Neural cell (in vitro differentiated cells): ENCODE data around the gene SUPT3H. TPM values are rescaled to one million over a fixed set of nuclear protein-coding genes. Genes with fewer than 3 reads are reported as not detected.

Experiments used
- H2AFZ ChIP-seq: fragments of 200-600, 300-800 bp; sonication (generic), shearing (Covaris generic); 2 replicates; pipeline ENCODE4 v1.6.0; 2014; ENCODE audit warnings: low read depth, mild to moderate bottlenecking, antibody characterized with exemption, low read length, moderate library complexity
- H3F3A ChIP-seq: fragments of 200-600 bp; shearing (Covaris generic); 2 replicates; pipeline ENCODE4 v1.6.1; 2016; ENCODE audit warnings: mild to moderate bottlenecking, moderate library complexity, mixed read lengths, antibody characterized with exemption, low read length; ENCODE audit not compliant: insufficient read depth, poor library complexity, severe bottlenecking
- H3K27ac ChIP-seq: fragments of 200-600, 300-800 bp; sonication (generic), shearing (Covaris generic); 2 replicates; pipeline ENCODE4 v1.5.1; 2014; ENCODE audit warnings: mild to moderate bottlenecking, low read length, moderate library complexity
- H3K27me3 ChIP-seq: fragments of 300-800, 200-600 bp; sonication (generic), shearing (Covaris generic); 2 replicates; pipeline ENCODE4 v1.6.0; 2014; ENCODE audit warnings: mild to moderate bottlenecking, low read depth, low read length, moderate library complexity; ENCODE audit not compliant: insufficient read depth
- H3K36me3 ChIP-seq: fragments of 300-800, 200-600 bp; sonication (generic), shearing (Covaris generic); 2 replicates; pipeline ENCODE4 v1.5.1; 2014; ENCODE audit warnings: mild to moderate bottlenecking, antibody characterized with exemption, low read length, moderate library complexity; ENCODE audit not compliant: insufficient read depth
- H3K4me2 ChIP-seq: fragments of 300-800, 200-600 bp; sonication (generic), shearing (Covaris generic); 2 replicates; pipeline ENCODE4 v1.6.0; 2014; ENCODE audit warnings: mild to moderate bottlenecking, low read length
- H3K4me3 ChIP-seq: fragments of 300-800, 200-600 bp; sonication (generic), shearing (Covaris generic); 2 replicates; pipeline ENCODE4 v1.5.1; 2014; ENCODE audit warnings: mild to moderate bottlenecking, low read length, moderate library complexity
- H3K79me2 ChIP-seq: fragments of 200-600 bp; shearing (Covaris generic); replicated peaks from 2 replicates; pipeline ENCODE4 v1.6.0; 2014; ENCODE audit warnings: mild to moderate bottlenecking, low read length, moderate library complexity; ENCODE audit not compliant: insufficient read depth
- H3K9ac ChIP-seq: fragments of 300-800, 200-600 bp; sonication (generic), shearing (Covaris generic); 2 replicates; pipeline ENCODE4 v1.6.1; 2016; ENCODE audit warnings: mild to moderate bottlenecking, low read length, mixed read lengths
- H3K9me2 ChIP-seq: fragments of 200-600 bp; shearing (Covaris generic); 2 replicates; pipeline ENCODE4 v1.6.1; 2016; ENCODE audit warnings: mild to moderate bottlenecking, low read length, mixed read lengths; ENCODE audit not compliant: insufficient read depth
- H3K9me3 ChIP-seq: fragments of 200-600, 300-800 bp; sonication (generic), shearing (Covaris generic); 2 replicates; pipeline ENCODE4 v1.6.1; 2016; ENCODE audit warnings: mild to moderate bottlenecking, mixed run types, low read length, moderate library complexity, mixed read lengths
- H4K20me1 ChIP-seq: fragments of 200-600 bp; shearing (Covaris generic); 2 replicates; pipeline ENCODE4 v1.6.1; 2016; ENCODE audit warnings: mild to moderate bottlenecking, mixed run types; ENCODE audit not compliant: insufficient read depth
- EP300 ChIP-seq: fragments of 450-650 bp; conservative IDR thresholded peaks from 2 replicates; pipeline ENCODE4 v1.6.1; 2014; ENCODE audit warnings: antibody characterized with exemption, mild to moderate bottlenecking, moderate library complexity; ENCODE audit not compliant: poor library complexity, severe bottlenecking
- EZH2 ChIP-seq: fragments of 200-600, 300-800 bp; shearing (Covaris generic), sonication (generic); IDR thresholded peaks from 2 replicates; pipeline ENCODE4 v1.6.1; 2014; ENCODE audit warnings: antibody characterized with exemption, low read length, borderline replicate concordance, mild to moderate bottlenecking; ENCODE audit not compliant: insufficient read depth, poor library complexity, severe bottlenecking
- MXI1 ChIP-seq: fragments of 450-650 bp; conservative IDR thresholded peaks from 2 replicates; pipeline ENCODE4 v1.6.1; 2014; ENCODE audit warnings: antibody characterized with exemption, mild to moderate bottlenecking; ENCODE audit not compliant: poor library complexity, severe bottlenecking
- POLR2AphosphoS5 ChIP-seq: IDR thresholded peaks from 2 replicates; pipeline ENCODE4 v1.6.1; 2012
- RAD21 ChIP-seq: fragments of 450-650 bp; conservative IDR thresholded peaks from 2 replicates; pipeline ENCODE4 v1.6.1; 2014; ENCODE audit warnings: antibody characterized with exemption, mild to moderate bottlenecking, moderate library complexity
- TAF1 ChIP-seq: IDR thresholded peaks from 2 replicates; pipeline ENCODE4 v1.6.1; 2012; ENCODE audit warnings: low read depth
- polyA plus RNA-seq: library from polyadenylated mRNA; depleted of rRNA; stranded (reverse); fragments of >200 nt; gene quantifications from 2 replicates; pipeline ENCODE4 v1.2.3, GENCODE V29; 2014
- TF ChIP-seq, protein P1 (sequence below): fragments of 450-650 bp; IDR thresholded peaks from 2 replicates; pipeline ENCODE4 v1.5.1; 2014; ENCODE audit warnings: antibody characterized with exemption, mild to moderate bottlenecking, moderate library complexity; ENCODE audit not compliant: poor library complexity, severe bottlenecking
- TF ChIP-seq, protein P2 (sequence below): IDR thresholded peaks from 2 replicates; pipeline ENCODE4 v1.6.1; 2012; ENCODE audit warnings: borderline replicate concordance

SUPT3H gene
- polyA plus RNA-seq, 1 donor from 2014 or later: 6.8 TPM

DNA sequence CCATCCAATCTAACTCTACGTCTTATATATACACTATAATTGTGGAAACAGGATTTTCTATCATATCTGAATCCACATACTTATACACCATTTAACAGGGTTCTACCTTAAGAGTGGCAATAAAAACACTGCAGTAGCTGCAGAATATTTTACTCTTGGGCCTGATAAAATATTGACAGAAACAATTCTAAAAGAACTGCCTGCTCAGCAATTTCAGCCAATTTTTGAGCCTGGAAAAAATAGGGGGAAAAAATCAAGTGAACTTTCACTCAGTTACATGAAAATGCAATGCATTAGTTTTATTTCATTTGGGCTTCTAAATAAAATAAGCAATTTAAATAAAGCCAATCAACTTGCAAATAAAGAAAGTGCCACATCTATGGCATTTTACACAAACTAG lies 296.1 kb downstream of the SUPT3H start:
- no peak overlapping the region for H2AFZ ChIP-seq
- no peaks in the 10 kb centered on the region for H4K20me1 ChIP-seq
- no peak overlapping the region for H3K4me2 ChIP-seq
- no peak overlapping the region for H3K4me3 ChIP-seq
- no peaks in the 10 kb centered on the region for H3K9me3 ChIP-seq
- H3F3A ChIP-seq: no peaks in the 10 kb centered on the region
- H3K27ac ChIP-seq: no peak overlapping the region
- H3K36me3 ChIP-seq: no peaks in the 10 kb centered on the region
- no peak overlapping the region for H3K9ac ChIP-seq
- no peaks in the 10 kb centered on the region for H3K27me3 ChIP-seq
- H3K9me2 ChIP-seq: no peaks in the 10 kb centered on the region
- TF ChIP-seq RAD21: no peak
- TF ChIP-seq, protein P1, sequence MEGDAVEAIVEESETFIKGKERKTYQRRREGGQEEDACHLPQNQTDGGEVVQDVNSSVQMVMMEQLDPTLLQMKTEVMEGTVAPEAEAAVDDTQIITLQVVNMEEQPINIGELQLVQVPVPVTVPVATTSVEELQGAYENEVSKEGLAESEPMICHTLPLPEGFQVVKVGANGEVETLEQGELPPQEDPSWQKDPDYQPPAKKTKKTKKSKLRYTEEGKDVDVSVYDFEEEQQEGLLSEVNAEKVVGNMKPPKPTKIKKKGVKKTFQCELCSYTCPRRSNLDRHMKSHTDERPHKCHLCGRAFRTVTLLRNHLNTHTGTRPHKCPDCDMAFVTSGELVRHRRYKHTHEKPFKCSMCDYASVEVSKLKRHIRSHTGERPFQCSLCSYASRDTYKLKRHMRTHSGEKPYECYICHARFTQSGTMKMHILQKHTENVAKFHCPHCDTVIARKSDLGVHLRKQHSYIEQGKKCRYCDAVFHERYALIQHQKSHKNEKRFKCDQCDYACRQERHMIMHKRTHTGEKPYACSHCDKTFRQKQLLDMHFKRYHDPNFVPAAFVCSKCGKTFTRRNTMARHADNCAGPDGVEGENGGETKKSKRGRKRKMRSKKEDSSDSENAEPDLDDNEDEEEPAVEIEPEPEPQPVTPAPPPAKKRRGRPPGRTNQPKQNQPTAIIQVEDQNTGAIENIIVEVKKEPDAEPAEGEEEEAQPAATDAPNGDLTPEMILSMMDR: no peak
- TF ChIP-seq EZH2: no peak
- no peak for TF ChIP-seq MXI1
- H3K79me2 ChIP-seq: no peaks in the 10 kb centered on the region

DNA sequence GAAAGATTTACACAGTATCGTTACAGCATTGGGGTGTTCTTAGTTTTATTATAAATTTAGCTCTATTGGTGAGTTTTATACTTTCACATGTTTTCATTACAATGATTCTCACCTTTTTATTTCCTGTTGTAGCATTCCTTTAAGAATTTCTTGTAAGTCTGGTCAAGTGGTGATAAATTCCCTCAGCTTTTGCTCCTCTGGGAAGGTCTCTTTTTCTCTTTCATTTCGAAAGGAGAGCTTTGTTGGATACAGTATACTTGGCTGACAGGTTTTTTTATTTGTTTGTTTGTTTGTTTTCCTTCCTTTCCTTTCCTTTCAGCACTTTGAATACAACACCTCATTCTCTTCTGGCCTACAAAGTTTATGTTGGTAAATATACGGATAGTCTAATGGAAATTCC lies 299.3 kb downstream of the SUPT3H start:
- no peak overlapping the region for H3K4me3 ChIP-seq
- H3K9me2 ChIP-seq: no peaks in the 10 kb centered on the region
- no peaks in the 10 kb centered on the region for H3K79me2 ChIP-seq
- no peaks in the 10 kb centered on the region for H3K27me3 ChIP-seq
- no peaks in the 10 kb centered on the region for H3K36me3 ChIP-seq
- no peaks in the 10 kb centered on the region for H3K9me3 ChIP-seq
- no peak overlapping the region for H3K9ac ChIP-seq
- H4K20me1 ChIP-seq: no peaks in the 10 kb centered on the region
- TF ChIP-seq, protein P1: no peak
- no peak for TF ChIP-seq EZH2
- TF ChIP-seq RAD21: no peak
- no peak for TF ChIP-seq POLR2AphosphoS5
- TF ChIP-seq TAF1: no peak
- TF ChIP-seq, protein P2, sequence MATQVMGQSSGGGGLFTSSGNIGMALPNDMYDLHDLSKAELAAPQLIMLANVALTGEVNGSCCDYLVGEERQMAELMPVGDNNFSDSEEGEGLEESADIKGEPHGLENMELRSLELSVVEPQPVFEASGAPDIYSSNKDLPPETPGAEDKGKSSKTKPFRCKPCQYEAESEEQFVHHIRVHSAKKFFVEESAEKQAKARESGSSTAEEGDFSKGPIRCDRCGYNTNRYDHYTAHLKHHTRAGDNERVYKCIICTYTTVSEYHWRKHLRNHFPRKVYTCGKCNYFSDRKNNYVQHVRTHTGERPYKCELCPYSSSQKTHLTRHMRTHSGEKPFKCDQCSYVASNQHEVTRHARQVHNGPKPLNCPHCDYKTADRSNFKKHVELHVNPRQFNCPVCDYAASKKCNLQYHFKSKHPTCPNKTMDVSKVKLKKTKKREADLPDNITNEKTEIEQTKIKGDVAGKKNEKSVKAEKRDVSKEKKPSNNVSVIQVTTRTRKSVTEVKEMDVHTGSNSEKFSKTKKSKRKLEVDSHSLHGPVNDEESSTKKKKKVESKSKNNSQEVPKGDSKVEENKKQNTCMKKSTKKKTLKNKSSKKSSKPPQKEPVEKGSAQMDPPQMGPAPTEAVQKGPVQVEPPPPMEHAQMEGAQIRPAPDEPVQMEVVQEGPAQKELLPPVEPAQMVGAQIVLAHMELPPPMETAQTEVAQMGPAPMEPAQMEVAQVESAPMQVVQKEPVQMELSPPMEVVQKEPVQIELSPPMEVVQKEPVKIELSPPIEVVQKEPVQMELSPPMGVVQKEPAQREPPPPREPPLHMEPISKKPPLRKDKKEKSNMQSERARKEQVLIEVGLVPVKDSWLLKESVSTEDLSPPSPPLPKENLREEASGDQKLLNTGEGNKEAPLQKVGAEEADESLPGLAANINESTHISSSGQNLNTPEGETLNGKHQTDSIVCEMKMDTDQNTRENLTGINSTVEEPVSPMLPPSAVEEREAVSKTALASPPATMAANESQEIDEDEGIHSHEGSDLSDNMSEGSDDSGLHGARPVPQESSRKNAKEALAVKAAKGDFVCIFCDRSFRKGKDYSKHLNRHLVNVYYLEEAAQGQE: no peak
- TF ChIP-seq MXI1: no peak
- no peak for TF ChIP-seq EP300
- no peak overlapping the region for H3K27ac ChIP-seq
- H3K4me2 ChIP-seq: no peak overlapping the region
- no peaks in the 10 kb centered on the region for H3F3A ChIP-seq
- H2AFZ ChIP-seq: no peak overlapping the region
